Inflammatory macrophage treated with lipopolysaccharide for 4 hours (primary cell): Measurements from ENCODE around the gene SPRED1.

Source experiments
- DNase-seq: peaks from one replicate; pipeline ENCODE4 v3.0.0-alpha.2; 2020

Gene SPRED1

DNA sequence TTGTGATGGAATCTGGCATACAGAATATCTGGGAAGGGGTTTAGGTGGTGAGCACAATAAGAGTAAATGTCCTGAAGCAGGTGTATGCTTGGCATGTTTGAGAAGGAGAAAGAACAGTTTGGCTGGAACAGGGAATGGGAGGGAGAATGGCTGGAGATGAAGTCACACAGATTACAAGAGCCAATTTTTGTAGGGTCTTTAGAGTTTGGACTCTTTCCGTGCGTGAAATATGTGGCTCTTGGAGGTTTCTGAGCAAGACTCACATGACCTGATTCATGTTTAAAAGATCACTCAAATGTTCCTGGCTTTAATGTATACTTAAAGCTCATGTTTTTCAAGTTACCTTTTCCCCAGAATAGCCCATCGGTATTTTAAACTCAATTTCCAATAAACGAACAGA lies 32.8 kb downstream of the SPRED1 start:
- no peak for DNase-seq

DNA sequence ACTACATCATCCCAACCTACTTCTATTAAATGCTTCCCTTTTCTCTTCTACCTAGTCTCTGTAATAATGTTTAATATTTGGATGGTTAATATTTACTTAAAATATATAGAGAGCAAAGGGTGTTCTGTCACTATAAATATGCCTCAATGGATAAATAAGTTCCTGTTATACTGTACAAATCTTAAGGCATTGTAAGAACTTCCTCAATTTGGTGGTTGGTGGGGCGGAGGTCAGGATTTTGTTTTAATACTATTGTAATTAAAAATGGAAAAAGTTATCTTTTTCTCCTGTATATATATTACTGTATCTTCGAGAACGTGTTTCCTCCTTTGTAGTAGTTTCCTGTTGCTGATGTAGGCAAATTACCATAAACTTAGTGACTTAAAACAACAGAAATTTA lies 41.5 kb downstream of the SPRED1 start:
- DNase-seq, result peak; percentile 42

DNA sequence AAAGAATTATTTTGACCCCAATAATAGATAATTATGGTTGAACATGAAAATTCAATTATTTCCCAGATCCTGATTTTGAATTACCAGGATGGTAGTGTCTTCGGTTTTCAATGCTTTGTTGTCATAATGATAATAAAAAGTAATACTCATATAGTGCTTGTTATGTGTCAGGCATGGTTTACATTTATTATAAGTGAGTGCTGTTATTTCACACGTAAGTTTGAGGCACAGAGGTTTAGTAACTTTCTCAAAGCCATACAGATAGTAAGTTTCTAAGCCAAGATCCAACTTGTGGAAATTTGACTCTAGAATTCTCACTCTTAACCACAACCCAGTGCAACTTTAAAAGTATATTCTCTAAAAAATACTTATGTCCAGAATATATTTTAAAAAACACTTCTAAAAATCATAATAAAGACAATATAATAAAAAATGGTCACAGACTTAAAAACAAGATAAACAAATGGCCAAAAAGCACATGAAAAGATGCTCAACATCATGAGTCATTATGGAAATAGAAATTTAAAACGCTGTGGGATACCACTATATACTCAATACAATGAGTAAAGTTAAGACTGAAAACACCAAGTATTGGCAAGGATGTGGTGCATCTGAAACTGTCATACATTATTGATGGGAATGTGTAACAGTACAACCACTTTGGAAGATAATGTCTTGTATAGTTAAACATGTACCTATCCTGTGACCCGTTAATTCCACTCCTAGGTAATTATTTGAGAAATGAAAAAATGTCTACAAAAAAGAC lies 45.2 kb downstream of the SPRED1 start:
- no peak for DNase-seq

DNA sequence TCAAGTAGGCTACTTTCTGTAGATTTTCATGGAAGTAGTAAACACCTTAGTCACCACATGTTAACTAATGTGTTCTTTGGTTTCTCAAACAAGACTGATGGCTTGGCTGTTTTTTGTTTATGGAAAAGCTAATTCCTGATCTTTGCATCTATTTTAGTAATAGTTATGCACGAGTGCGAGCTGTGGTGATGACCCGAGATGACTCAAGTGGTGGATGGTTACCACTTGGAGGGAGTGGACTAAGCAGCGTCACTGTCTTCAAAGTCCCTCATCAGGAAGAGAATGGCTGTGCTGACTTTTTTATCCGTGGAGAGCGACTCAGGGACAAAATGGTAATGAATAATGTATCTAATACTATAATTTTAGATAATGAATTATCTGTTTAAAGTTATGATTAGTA lies 46.6 kb downstream of the SPRED1 start:
- DNase-seq, result peak; percentile 28

DNA sequence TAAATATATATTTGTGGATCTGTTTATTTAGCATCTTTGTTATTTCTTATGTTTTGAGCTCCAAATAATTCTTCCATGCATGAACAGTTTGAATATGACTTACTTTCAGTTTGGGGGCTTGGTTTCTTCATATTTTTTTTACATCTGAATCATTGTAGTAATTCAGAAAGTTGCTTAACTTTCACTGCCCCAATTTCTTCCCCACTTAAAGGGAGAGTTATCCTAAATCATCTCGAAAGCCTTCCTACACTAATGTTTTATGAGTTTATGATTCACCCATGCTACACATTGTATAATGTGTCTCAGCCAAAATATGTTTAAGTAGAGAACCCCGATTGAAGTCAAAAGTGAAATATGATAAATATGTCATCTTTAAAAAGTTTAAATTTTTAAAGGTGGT lies 47.8 kb downstream of the SPRED1 start:
- DNase-seq, result peak; percentile 67

DNA sequence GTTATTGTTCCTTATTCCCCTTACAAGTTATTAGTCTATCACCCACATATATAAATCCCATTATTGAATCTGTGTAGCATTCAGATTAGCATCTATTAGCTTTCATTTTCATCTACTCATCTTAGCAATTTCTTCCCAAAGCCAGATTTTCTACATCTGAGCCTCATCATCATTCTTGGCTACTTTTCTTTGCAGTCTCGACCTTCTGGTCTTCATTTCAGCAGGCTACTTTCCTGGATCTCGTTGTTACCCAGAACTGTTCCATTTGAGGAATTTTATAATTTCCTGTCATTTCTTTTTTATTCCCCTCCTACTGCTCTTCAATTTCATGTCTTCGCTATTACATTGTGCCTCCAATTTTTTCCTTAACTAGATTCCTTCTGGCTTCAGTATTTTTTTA lies 51.8 kb downstream of the SPRED1 start:
- DNase-seq, result no peak

DNA sequence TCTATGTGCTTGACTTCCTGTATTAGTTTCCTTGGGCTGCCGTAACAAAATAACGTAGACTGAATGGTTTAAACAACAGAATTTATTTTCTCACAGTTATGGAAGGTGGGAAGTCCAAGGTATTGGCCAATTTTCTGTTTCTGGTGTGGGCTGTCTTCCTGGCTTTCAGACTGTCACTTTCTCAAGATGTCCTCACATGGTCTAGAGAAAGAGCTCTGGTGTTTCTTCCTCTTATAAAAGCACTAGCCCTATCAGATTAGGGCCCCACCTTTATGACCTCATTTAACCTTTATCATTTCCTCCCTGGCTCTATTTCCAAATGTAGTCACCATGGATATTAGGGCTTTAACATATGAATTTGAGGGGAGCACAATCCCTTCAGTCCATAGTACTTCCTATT lies 54.6 kb downstream of the SPRED1 start:
- peak; percentile 97 for DNase-seq

DNA sequence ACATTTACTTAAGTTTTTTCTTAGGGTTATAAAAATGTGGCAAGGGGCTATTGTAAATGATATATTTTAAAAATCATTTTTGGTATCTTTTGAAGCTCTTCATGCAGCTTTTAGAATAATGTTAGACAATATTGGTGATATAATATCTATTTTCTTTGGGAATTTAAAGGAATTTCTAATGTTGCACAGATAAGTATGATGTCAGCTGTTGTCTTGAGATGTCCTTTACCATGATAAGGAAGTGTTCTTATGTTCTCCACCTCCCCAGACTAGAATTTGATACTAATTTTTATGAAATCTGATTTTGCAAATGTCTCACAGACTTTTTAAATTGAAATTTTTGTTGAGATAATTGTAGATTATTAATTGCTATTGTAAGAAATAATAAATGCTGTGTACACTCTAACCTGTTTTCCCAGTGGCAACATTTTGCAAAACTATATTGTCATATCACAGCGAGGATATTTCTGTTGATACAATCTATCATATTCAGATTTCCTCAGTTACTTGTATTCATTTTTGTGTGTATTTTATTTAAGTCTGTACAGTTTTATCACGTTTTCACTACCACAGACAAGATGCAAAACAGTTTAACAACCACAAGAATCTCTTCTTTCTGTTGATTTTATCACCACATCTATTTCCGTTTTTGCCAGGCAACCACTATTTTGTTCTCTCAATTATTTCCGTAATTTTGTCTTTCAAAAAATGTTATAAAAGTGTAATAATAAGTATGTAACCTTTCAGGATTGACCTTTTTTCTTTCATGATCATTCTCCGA lies 55.4 kb downstream of the SPRED1 start:
- peak; percentile 68 for DNase-seq

DNA sequence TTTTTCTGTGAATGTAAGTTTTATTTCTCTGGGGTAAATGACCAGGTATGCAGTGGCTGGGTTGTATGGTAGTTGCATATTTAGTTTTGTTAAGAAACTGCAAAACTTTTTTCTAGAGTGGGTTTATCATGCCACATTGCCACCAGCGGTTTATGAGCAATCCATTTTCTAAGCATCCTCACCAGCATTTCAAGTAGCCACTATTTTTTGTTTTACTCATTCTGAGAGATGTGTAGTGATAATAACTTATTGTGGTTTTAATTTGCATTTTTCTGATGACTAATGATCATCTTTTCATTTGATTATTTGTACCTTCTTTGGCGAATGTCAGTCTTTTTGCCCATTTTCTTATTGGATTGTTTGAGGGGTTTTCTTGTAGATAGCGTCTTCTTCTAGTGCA lies 56.2 kb downstream of the SPRED1 start:
- no peak for DNase-seq

DNA sequence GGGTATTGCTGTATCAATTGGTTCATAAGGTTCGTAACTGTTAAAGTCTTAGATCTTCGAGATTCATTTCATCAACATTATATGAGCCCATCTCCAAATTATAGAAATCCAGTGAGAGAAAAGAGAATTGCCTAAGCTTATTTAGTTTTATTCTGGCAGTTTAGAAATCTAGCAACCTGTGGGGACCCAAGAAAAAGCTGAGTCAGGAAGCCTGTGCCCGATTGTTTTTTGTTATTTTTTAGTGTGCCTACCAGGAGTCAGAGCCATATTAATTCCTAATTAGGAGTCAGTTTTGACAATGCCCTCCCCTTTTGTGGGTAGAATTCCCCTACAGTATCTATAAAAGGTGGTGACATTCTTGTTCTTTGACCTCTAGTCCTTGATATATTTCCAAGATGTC lies 59.6 kb downstream of the SPRED1 start:
- no peak for DNase-seq

DNA sequence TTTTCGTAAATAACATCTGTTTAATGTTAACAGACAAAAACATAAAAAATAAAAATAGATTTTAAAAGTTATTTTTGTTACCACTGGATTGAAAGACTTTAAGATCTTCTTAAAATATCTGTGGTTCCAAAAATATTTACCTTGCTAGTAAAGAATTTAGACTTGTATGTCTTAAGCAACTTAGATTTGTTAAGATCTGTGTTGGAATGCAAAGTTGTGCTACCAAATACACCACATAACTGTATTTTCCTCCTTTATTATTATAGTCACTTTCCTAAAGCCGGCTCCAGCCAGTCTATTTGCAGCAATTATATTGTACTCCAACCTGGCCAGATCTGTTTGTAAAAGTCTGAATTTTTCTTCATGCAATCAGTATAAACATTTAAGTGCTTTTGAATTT lies 63.7 kb downstream of the SPRED1 start:
- no peak for DNase-seq

DNA sequence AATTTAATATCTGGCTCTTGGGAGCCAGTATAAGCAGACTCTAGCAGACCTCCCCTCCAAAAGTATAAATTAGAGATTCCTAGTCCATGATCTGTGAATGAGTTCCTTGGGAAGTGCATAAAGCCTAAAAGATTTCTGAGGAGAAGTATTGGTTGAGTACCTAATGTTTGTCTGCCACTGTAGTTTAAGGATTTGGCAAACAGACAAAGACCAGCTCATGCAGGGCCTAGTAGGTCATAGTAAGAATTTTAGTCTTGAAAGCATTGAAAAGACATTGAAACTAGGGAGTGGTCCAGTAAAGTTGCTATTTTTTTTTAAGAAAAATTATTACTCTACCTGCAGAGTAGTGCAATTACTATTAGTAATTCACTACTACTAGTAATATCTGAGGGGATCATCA lies 67.5 kb downstream of the SPRED1 start:
- DNase-seq, result no peak

DNA sequence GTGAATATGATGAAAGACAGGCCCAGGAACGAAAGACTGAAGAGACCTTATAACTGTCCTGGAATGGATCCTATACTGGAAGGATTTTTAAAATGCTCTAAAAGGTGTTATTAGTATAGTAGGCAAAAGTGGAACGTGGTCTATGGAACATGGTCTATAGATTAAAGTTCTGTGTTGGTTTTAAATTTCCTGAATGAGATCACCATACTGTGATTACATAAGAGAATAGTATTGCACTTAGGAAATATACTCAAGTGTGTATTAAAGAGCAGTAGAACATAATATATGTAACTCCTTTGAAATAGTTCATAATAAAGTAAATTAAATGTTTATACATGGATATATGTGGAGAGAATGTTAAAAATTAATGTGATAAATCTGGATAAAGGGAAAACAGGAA lies 68.2 kb downstream of the SPRED1 start:
- DNase-seq, result peak; percentile 76

DNA sequence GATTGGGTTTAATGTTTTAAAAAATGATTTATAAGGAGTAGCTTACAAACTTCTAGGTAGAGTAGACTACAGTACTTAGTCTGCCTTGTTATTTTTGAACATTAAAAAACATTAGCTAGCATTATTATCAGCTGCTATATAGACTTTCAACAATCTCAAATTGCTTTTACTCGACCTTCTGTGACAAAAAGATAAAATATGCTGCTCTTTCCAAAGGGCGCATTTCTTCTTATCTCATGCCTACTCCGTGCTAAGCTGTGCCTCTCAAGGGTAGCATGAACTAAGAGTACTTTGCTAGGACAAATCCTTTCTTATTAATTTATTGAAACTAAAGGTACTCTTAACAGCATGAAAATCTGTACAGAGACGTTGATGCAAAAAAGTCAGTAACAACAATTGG lies 71.3 kb downstream of the SPRED1 start:
- no peak for DNase-seq

DNA sequence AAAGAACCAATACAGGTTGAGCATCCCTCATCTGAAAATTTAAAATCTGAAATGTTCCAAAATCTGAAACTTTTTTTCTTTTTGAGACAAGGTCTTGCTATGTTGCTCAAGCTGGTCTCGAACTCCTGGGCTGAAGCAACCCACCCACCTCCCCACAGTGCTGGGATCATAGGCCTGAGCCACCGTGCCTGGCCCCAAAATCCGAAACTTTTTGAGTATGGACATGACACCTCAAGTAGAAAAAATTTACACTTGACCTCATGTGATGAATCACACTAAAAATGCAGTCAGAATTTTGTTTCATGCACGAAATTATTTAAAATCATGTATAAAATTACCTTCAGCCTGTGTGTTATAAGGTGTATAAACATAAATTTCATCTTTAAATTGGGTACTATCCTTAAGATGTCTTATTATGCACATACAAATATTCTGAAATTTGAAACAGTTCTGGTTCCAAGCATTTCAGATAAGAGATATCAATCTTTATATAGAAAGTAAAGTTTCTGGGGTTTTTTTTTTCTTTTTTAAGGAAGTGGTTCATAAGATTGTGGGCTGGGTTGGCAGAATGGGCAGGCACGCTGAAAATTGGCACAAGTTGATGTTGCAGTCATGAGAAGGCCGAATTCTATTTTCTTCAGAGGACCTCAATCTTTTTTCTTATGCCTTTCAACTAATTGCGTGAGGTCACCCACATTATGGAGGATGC lies 72.5 kb downstream of the SPRED1 start:
- DNase-seq, result peak; percentile 63

DNA sequence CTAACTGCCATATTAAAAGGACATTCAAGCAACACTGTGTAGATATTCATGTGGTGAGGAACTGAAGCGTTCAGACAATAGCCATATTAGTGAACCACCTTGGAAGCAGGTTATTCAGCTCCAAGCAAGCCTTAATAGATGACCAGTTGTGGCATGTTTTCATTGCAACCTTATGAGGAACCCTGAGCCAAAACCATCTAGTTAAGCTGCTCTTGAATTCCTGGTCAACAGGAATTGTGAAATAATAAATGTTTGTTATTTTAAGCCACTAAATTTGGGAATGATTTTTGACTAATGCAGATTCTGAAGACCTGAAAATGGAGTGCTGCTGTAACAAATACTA lies 73.0 kb downstream of the SPRED1 start:
- DNase-seq, result no peak

DNA sequence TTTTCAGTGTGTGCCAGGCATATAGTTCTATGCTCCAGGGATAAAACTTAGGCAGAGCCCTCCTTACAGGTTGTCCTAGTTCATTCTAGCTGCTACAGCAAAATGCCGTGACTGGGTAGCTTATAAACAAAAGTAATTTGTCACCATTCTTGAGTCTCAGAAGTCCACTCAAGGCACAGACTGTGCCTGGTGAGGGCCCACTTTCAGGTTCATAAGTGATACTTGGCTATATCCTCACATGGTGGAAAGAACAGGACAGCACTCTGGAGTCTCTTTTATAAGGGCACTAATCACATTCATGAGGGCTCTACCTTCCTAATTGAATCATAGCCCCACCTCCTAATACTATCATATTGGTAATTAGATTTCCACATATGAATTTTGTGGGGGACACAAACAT lies 80.1 kb downstream of the SPRED1 start:
- DNase-seq, result no peak

DNA sequence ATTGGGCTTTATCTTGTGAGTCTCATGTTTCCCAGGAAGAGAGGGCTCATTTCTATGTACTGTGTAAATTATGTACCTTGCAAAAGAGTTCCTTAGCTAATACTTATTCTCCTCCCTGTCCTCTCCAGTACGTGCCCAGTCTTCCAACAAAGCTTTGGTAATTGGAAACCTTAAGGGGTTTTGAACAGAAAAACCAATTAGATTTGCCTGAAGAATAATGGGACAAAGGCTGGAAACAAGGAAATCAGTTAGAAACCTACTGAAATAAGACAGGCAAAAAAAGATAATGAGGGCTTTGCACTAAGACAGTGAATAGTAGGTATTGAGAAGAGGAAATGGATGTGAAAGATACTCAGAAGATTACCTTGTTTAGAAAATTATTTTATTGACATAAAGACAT lies 82.5 kb downstream of the SPRED1 start:
- DNase-seq, result no peak

DNA sequence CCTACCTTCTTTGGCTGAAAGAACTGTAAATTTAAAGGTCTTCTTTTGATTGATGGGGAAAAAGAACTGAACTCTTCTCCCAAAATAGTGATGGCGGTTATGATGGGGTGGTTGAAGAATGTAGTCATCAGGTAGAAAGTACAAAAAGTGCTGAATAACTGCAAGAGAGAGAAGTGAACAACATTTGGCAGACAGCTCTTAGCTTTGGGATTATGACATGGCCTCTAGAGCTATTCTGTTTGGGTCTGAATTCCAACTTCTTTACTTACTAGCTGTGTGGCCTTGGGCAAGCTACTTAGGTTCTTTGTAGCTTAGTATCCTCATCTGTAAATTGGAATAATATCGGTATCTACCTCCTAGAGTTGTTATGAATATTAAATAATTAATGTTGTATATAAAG lies 91.7 kb downstream of the SPRED1 start:
- no peak for DNase-seq

DNA sequence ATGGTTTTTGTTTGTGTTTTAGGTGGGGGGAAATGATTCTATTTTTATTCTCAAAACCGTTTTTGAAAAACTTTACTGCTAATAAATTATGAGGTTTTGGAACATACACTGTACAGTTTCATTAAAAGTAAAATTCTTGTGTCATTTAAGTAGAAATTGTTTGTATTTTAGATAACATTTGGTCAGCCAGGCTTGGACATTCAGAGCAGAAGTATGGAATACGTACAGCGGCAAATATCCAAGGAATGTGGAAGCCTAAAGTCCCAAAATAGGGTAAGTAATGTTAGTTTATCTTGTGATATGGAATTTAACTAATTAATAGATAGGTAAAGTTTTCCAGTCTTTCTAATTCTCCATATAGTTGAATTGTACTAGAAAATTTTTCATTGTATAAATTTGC lies 96.6 kb downstream of the SPRED1 start:
- DNase-seq, result no peak

DNA sequence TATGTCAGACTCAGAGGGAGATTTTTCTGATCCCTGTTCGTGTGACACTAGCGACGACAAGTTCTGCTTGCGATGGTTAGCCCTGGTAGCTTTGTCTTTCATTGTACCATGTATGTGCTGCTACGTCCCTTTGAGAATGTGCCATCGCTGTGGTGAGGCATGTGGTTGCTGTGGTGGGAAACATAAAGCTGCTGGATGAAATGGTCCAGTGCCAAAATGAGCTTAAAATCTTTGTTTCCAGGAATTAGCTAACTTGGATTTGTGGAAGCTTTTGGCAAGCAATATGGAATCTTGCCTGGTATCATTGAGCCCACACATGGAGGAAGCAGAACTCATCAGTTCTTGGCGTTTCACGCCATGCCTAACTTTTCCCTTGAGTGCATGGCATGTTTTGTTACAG lies 98.8 kb downstream of the SPRED1 start:
- no peak for DNase-seq

DNA sequence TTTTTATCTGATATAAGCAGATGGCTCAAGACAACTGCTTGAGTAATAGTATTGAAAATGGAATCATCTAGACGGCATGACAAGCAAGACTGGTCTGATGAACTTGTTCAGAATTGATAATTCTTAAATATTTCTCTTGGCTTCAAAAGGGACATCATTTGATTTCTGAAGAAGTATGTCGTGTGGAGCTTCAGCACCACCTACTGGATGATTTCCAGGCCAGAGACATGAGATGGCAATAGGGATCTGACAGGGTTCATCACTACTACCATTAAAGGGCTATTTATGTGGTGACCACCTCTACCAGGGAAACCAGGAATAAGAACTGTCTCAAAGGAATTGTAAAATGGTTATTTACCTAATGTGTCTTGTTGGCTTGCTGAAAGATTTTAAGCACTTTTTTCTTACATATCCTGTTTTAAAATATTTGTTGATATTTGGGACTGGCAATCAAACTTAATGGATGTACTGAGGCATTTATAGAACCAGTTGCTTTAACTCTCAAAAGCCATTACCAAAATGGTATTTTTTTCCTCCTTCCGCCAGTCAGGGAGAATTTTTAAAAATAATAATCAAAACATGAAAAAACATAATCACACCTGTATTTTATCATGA lies 101.8 kb downstream of the SPRED1 start:
- peak; percentile 72 for DNase-seq

DNA sequence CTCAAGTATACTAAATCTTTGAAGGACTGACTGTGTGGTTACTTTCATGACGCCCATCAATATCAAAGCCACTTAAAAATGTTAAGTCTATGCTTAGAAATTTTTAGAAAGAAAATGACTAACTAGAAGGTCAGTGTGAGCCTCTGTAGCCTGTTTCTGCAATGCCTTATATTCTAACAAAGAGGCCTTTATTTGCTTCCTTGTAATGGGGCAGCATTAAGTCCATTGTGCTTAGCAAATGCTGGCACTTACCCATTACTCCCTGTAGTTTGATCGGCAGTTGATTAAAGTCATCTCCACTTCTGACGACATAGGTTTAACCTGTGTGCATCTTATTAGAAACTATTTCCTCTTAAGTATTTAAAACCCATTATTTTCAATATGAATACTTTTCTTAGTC lies 109.7 kb downstream of the SPRED1 start:
- DNase-seq, result no peak

DNA sequence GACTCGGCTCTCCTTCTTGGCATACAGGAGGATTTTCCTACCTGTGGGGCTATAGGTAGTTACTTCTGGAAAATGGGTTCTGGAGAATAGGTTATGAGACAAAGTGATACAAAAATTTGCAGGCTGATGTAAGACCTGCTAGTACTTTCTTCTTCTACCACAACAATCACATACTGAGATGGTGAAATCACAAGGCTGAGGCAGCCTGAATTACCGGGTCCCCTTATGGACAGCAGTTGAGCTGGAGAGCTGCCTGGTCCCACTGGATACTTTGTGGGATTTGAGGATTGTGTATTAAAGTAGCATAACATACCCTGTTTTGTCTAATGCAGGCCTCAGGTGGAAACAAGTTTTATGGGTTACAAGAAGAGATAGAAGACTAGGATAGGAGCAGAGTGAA lies 114.8 kb downstream of the SPRED1 start:
- no peak for DNase-seq
